HL-60 (cell line): ENCODE results near the gene MAGI2.

Source experiments
- DNase-seq, 2 experiments: peaks; one replicate each; pipeline ENCODE4 v3.0.0-alpha.2; 2010 to 2020; ENCODE audit warnings: low read depth in 1 of 2, low spot score in 1 of 2
- H3K27ac ChIP-seq: fragments of 250-450 bp; sonication (Bioruptor Pico); replicated peaks from 2 replicates; pipeline ENCODE4 v1.5.1; 2020; ENCODE audit warnings: mild to moderate bottlenecking, moderate library complexity
- H3K27me3 ChIP-seq: fragments of 250-450 bp; sonication (Bioruptor Pico); 2 replicates; pipeline ENCODE4 v1.5.1; 2021; ENCODE audit warnings: mild to moderate bottlenecking, moderate library complexity; ENCODE audit not compliant: insufficient read depth, poor library complexity, severe bottlenecking
- H3K4me3 ChIP-seq: replicated peaks from 2 replicates; pipeline ENCODE4 v1.5.1; 2011; ENCODE audit warnings: mild to moderate bottlenecking, control low read depth, low read length; ENCODE audit not compliant: insufficient read depth
- GABPA ChIP-seq: IDR thresholded peaks from 2 replicates; pipeline ENCODE4 v1.6.1; 2012; ENCODE audit warnings: low read depth
- POLR2AphosphoS5 ChIP-seq: IDR thresholded peaks from 2 replicates; pipeline ENCODE4 v1.6.1; 2012; ENCODE audit warnings: low read depth
- SPI1 ChIP-seq: IDR thresholded peaks from 2 replicates; pipeline ENCODE4 v1.6.1; 2012; ENCODE audit warnings: low read depth, mild to moderate bottlenecking, borderline replicate concordance
- TF ChIP-seq, protein P1 (sequence below): IDR thresholded peaks from 2 replicates; pipeline ENCODE4 v1.6.1; 2012; ENCODE audit warnings: low read depth; ENCODE audit not compliant: insufficient replicate concordance
- TF ChIP-seq, protein P2 (sequence below): IDR thresholded peaks from one replicate; pipeline ENCODE4 v1.5.1; 2011; ENCODE audit warnings: low read length, control low read depth, inconsistent platforms; ENCODE audit not compliant: insufficient read depth

Gene MAGI2

DNA sequence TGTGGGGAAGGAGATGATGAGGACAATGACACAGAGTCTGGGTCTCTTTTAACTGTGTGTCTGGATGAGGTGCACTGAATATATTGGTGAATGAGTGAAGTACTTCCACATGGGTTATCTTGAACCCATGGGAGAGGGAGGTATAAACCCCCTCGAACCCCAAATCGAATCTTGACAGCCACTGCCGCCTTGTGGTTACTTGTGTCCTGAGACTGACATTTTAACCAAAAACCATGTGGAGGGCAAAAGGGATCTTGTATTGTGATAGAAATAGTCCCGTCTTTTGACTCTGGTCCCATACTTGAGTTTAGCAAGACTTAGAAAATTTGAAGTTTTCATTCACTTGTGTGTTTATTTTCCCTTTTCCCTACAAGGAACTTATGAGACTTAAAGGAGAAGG is 1371.6 kb downstream of the MAGI2 start:
- no peak overlapping the region for H3K27ac ChIP-seq
- TF ChIP-seq POLR2AphosphoS5 (no peak), SPI1 (no peak), GABPA (no peak)
- TF ChIP-seq, protein P1, sequence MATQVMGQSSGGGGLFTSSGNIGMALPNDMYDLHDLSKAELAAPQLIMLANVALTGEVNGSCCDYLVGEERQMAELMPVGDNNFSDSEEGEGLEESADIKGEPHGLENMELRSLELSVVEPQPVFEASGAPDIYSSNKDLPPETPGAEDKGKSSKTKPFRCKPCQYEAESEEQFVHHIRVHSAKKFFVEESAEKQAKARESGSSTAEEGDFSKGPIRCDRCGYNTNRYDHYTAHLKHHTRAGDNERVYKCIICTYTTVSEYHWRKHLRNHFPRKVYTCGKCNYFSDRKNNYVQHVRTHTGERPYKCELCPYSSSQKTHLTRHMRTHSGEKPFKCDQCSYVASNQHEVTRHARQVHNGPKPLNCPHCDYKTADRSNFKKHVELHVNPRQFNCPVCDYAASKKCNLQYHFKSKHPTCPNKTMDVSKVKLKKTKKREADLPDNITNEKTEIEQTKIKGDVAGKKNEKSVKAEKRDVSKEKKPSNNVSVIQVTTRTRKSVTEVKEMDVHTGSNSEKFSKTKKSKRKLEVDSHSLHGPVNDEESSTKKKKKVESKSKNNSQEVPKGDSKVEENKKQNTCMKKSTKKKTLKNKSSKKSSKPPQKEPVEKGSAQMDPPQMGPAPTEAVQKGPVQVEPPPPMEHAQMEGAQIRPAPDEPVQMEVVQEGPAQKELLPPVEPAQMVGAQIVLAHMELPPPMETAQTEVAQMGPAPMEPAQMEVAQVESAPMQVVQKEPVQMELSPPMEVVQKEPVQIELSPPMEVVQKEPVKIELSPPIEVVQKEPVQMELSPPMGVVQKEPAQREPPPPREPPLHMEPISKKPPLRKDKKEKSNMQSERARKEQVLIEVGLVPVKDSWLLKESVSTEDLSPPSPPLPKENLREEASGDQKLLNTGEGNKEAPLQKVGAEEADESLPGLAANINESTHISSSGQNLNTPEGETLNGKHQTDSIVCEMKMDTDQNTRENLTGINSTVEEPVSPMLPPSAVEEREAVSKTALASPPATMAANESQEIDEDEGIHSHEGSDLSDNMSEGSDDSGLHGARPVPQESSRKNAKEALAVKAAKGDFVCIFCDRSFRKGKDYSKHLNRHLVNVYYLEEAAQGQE: no peak
- TF ChIP-seq, protein P2, sequence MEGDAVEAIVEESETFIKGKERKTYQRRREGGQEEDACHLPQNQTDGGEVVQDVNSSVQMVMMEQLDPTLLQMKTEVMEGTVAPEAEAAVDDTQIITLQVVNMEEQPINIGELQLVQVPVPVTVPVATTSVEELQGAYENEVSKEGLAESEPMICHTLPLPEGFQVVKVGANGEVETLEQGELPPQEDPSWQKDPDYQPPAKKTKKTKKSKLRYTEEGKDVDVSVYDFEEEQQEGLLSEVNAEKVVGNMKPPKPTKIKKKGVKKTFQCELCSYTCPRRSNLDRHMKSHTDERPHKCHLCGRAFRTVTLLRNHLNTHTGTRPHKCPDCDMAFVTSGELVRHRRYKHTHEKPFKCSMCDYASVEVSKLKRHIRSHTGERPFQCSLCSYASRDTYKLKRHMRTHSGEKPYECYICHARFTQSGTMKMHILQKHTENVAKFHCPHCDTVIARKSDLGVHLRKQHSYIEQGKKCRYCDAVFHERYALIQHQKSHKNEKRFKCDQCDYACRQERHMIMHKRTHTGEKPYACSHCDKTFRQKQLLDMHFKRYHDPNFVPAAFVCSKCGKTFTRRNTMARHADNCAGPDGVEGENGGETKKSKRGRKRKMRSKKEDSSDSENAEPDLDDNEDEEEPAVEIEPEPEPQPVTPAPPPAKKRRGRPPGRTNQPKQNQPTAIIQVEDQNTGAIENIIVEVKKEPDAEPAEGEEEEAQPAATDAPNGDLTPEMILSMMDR: no peak
- no peak overlapping the region for H3K4me3 ChIP-seq
- no peak for DNase-seq
- H3K27me3 ChIP-seq: peaks cover 7% of the 10 kb centered on the region

DNA sequence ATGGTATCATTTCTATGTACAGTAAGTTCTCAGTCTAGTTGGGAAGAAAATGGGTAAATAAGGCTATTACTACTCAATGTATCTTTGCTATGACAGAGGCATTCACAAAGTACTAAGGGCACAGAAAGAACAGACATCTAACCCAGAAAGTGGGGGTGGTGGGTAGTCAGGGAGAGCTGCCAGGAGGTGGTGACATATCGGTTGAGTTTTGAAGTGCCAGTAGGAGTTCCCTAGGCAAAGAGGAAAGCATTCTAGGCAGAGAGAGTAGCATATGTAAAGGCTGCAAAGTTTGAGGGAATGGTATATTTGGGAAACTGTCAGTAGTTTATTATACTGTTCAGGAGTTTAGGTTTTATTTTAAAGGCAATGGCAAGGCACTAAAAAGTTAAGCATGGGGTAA is 1372.1 kb downstream of the MAGI2 start:
- DNase-seq: no peak
- TF ChIP-seq, protein P2: no peak
- no peak for TF ChIP-seq POLR2AphosphoS5
- TF ChIP-seq, protein P1: no peak
- no peak for TF ChIP-seq SPI1
- TF ChIP-seq GABPA: no peak

DNA sequence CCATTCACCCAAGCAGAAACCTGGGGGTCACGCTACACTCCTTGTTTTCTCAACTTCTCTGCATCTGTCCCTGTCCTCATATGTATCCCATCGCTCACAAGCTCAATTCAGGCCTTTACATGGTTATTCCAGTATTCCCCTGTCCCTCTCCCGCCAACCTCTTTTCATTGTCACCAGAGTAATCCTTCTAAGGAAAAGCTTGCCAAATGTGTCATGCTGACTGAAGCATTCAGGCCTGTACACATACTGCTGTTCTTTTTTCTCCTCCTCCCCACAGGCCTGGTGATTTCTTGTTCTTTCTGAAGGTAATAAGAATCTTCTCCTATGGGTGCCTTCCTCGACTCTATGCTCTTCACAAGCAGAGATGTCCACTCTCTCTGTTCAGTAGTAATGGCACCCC is 1372.7 kb downstream of the MAGI2 start:
- no peak for TF ChIP-seq POLR2AphosphoS5
- TF ChIP-seq, protein P2: no peak
- Histone ChIP-seq H3K27me3 (peaks cover 8% of the 10 kb centered on the region), H3K4me3 (no peak overlapping the region), H3K27ac (no peak overlapping the region)
- DNase-seq: no peak

More for the DNA sequence above, 1372.1 kb downstream of the MAGI2 start:
- Histone ChIP-seq H3K4me3 (no peak overlapping the region), H3K27ac (no peak overlapping the region), H3K27me3 (peaks cover 8% of the 10 kb centered on the region)

DNA sequence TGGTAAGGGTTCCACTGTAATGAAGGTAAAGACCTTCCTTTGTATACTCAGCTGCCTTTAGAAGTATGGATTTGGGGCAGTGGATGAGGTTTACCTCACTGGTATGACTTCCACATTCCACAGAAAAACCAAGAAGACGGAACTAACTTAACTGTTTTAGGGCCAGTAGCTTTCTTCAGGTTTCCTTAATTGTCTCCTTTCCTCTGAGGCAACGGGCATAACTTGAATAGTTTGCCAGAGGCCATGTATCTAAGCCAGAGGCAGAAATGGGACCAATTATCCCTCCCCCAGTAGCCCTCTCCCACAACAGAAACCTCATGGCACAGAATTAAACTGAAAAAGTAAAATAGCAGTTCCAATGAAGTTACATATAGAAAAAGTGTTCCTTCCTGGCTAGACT is 1373.2 kb downstream of the MAGI2 start:
- TF ChIP-seq GABPA: no peak
- TF ChIP-seq POLR2AphosphoS5: no peak
- TF ChIP-seq, protein P2: no peak
- no peak for TF ChIP-seq SPI1
- TF ChIP-seq, protein P1: no peak
- no peak overlapping the region for H3K4me3 ChIP-seq
- DNase-seq: no peak
- no peak overlapping the region for H3K27ac ChIP-seq
- H3K27me3 ChIP-seq: peaks cover 8% of the 10 kb centered on the region
